IMR-90 (cell line): ENCODE measurements around the gene SNX30. TPM values are rescaled to one million over a fixed set of nuclear protein-coding genes. Genes with fewer than 3 reads are reported as not detected.

Source experiments
- ATAC-seq: fragments of 200-7000 bp; cut with Tn5 transposase; 2 replicates; pipeline ENCODE4 v1.9.1; 2020; ENCODE audit warnings: low read depth, mild to moderate bottlenecking, moderate library complexity
- BruUV-seq: library from RNA; stranded (reverse); fragments of 400-500 nt; replicated peaks from 2 replicates; lab custom pipeline; 2021; lab: Mats Ljungman, UMichigan
- CTCF ChIA-PET: fragments of 300-600 bp; formaldehyde crosslinking; extraction: SDS; loops from one replicate; lab custom pipeline; 2021; ENCODE audit warnings: antibody characterized with exemption; lab: Yijun Ruan, JAX
- POLR2A ChIA-PET: fragments of 300-600 bp; sonication (Branson Sonifier 250); formaldehyde crosslinking; loops from one replicate; lab custom pipeline; 2022; ENCODE audit warnings: antibody characterized with exemption; ENCODE audit not compliant: unreplicated experiment; lab: Charles Lee
- DNase-seq: peaks from one replicate; pipeline ENCODE4 v3.0.0; 2013
- H2AFZ ChIP-seq: replicated peaks from 2 replicates; pipeline ENCODE3; 2013; ENCODE audit warnings: low read length, mild to moderate bottlenecking; ENCODE audit not compliant: poor library complexity
- H2AK5ac ChIP-seq: 2 replicates; pipeline ENCODE4 v1.6.1; 2013; ENCODE audit warnings: low read depth, low read length, inconsistent platforms
- H2AK9ac ChIP-seq: replicated peaks from 2 replicates; pipeline ENCODE3; 2013; ENCODE audit warnings: mild to moderate bottlenecking, low read depth, low read length, moderate library complexity; ENCODE audit not compliant: poor library complexity
- H2BK120ac ChIP-seq: 2 replicates; pipeline ENCODE4 v1.6.1; 2013; ENCODE audit warnings: low read depth, low read length, inconsistent platforms
- H2BK15ac ChIP-seq: 3 replicates; pipeline ENCODE4 v1.6.1; 2013; ENCODE audit warnings: low read depth, low read length, inconsistent platforms
- H2BK20ac ChIP-seq: 2 replicates; pipeline ENCODE4 v1.6.1; 2013; ENCODE audit warnings: low read depth, mild to moderate bottlenecking, inconsistent platforms, low read length, moderate library complexity
- H2BK5ac ChIP-seq: 2 replicates; pipeline ENCODE4 v1.6.1; 2013; ENCODE audit warnings: mild to moderate bottlenecking, low read depth, low read length, inconsistent platforms; ENCODE audit not compliant: poor library complexity, severe bottlenecking
- H3K14ac ChIP-seq: replicated peaks from 2 replicates; pipeline ENCODE4 v1.6.1; 2013; ENCODE audit warnings: low read depth, low read length, inconsistent platforms
- H3K18ac ChIP-seq: 2 replicates; pipeline ENCODE4 v1.6.1; 2013; ENCODE audit warnings: low read depth, low read length, control low read depth
- H3K23ac ChIP-seq: 2 replicates; pipeline ENCODE4 v1.6.1; 2013; ENCODE audit warnings: low read depth, low read length, inconsistent platforms
- H3K27ac ChIP-seq: 2 replicates; pipeline ENCODE4 v1.5.1; 2013; ENCODE audit warnings: mild to moderate bottlenecking, control low read depth, low read length; ENCODE audit not compliant: insufficient read depth
- H3K27me3 ChIP-seq: 2 replicates; pipeline ENCODE4 v1.6.1; 2013; ENCODE audit warnings: low read length; ENCODE audit not compliant: control insufficient read depth, insufficient read depth
- H3K36me3 ChIP-seq: 2 replicates; pipeline ENCODE4 v1.6.1; 2013; ENCODE audit warnings: low read length, mixed read lengths; ENCODE audit not compliant: control insufficient read depth, insufficient read depth
- H3K4ac ChIP-seq: 2 replicates; pipeline ENCODE4 v1.6.1; 2013; ENCODE audit warnings: low read depth, low read length, inconsistent platforms
- H3K4me1 ChIP-seq: 2 replicates; pipeline ENCODE4 v1.6.1; 2013; ENCODE audit warnings: low read length, mixed read lengths; ENCODE audit not compliant: control insufficient read depth, insufficient read depth
- H3K4me2 ChIP-seq: 2 replicates; pipeline ENCODE4 v1.6.1; 2013; ENCODE audit warnings: low read depth, mild to moderate bottlenecking, control low read depth, low read length, moderate library complexity
- H3K4me3 ChIP-seq: 2 replicates; pipeline ENCODE4 v1.5.1; 2013; ENCODE audit warnings: low read depth, mild to moderate bottlenecking, control low read depth, low read length, moderate library complexity; ENCODE audit not compliant: insufficient read depth
- H3K56ac ChIP-seq: 2 replicates; pipeline ENCODE4 v1.6.1; 2013; ENCODE audit warnings: low read length, inconsistent platforms; ENCODE audit not compliant: insufficient read depth; ENCODE audit errors: extremely low read depth
- H3K79me1 ChIP-seq, 2 experiments: 2 replicates each; pipeline ENCODE4 v1.6.1; 2013; ENCODE audit warnings: low read length in 2 of 2, inconsistent platforms in 1 of 2, low read depth in 1 of 2
- H3K9ac ChIP-seq: 2 replicates; pipeline ENCODE4 v1.6.1; 2013; ENCODE audit warnings: low read depth, low read length, control low read depth
- H3K9me1 ChIP-seq: 2 replicates; pipeline ENCODE4 v1.6.1; 2013; ENCODE audit warnings: low read length, inconsistent platforms; ENCODE audit not compliant: insufficient read depth
- H3K9me3 ChIP-seq: 2 replicates; pipeline ENCODE4 v1.6.1; 2013; ENCODE audit warnings: low read length; ENCODE audit not compliant: control insufficient read depth, insufficient read depth
- H4K20me1 ChIP-seq: 2 replicates; pipeline ENCODE4 v1.6.1; 2013; ENCODE audit warnings: low read length, inconsistent platforms; ENCODE audit not compliant: insufficient read depth
- H4K5ac ChIP-seq: 2 replicates; pipeline ENCODE4 v1.6.1; 2013; ENCODE audit warnings: mild to moderate bottlenecking, low read depth, low read length, control low read depth
- H4K8ac ChIP-seq, 2 experiments: 2 replicates each; pipeline ENCODE4 v1.6.1; 2013; ENCODE audit warnings: low read depth in 2 of 2, low read length in 2 of 2, control low read depth in 1 of 2, inconsistent platforms in 1 of 2
- H4K91ac ChIP-seq: 2 replicates; pipeline ENCODE4 v1.6.1; 2013; ENCODE audit warnings: low read depth, low read length, inconsistent platforms; ENCODE audit not compliant: insufficient read depth
- BHLHE40 ChIP-seq: fragments of 150-350 bp; IDR thresholded peaks from 2 replicates; pipeline ENCODE4 v1.6.1; 2016; ENCODE audit warnings: mild to moderate bottlenecking, low read depth, low read length
- CEBPB ChIP-seq: IDR thresholded peaks from 2 replicates; pipeline ENCODE4 v1.6.1; 2012; ENCODE audit warnings: low read depth, low read length, improper control_type of control experiment
- CHD1 ChIP-seq: IDR thresholded peaks from 2 replicates; pipeline ENCODE4 v1.6.1; 2012; ENCODE audit warnings: low read depth, low read length, improper control_type of control experiment
- CTCF ChIP-seq: conservative IDR thresholded peaks from 2 replicates; pipeline ENCODE4 v1.5.1; 2012; ENCODE audit warnings: mild to moderate bottlenecking, low read depth, low read length, improper control_type of control experiment
- ELK1 ChIP-seq: fragments of 150-350 bp; IDR thresholded peaks from 2 replicates; pipeline ENCODE4 v1.6.1; 2016; ENCODE audit warnings: low read depth, mild to moderate bottlenecking, low read length, moderate library complexity, borderline replicate concordance
- FOS ChIP-seq: fragments of 150-350 bp; IDR thresholded peaks from 2 replicates; pipeline ENCODE4 v1.6.1; 2016; ENCODE audit warnings: low read depth, low read length
- MAFK ChIP-seq: IDR thresholded peaks from 2 replicates; pipeline ENCODE4 v1.6.1; 2012; ENCODE audit warnings: low read depth, low read length, improper control_type of control experiment
- MAZ ChIP-seq: IDR thresholded peaks from 2 replicates; pipeline ENCODE4 v1.6.1; 2012; ENCODE audit warnings: low read depth, mild to moderate bottlenecking, low read length, improper control_type of control experiment, moderate library complexity, borderline replicate concordance
- MXI1 ChIP-seq: IDR thresholded peaks from 2 replicates; pipeline ENCODE4 v1.6.1; 2012; ENCODE audit warnings: low read depth, mild to moderate bottlenecking, low read length, moderate library complexity, borderline replicate concordance
- NFE2L2 ChIP-seq: fragments of 150-350 bp; IDR thresholded peaks from 2 replicates; pipeline ENCODE4 v1.6.1; 2016; ENCODE audit warnings: low read depth, mild to moderate bottlenecking, low read length
- POLR2A ChIP-seq: IDR thresholded peaks from 2 replicates; pipeline ENCODE4 v1.6.1; 2012; ENCODE audit warnings: mild to moderate bottlenecking, low read depth, low read length
- RAD21 ChIP-seq: IDR thresholded peaks from 2 replicates; pipeline ENCODE4 v1.6.1; 2012; ENCODE audit warnings: low read length, improper control_type of control experiment
- RCOR1 ChIP-seq: IDR thresholded peaks from 2 replicates; pipeline ENCODE4 v1.6.1; 2012; ENCODE audit warnings: mild to moderate bottlenecking, low read length, improper control_type of control experiment; ENCODE audit not compliant: insufficient replicate concordance
- RFX5 ChIP-seq: IDR thresholded peaks from 2 replicates; pipeline ENCODE4 v1.8.0; 2012; ENCODE audit warnings: low read depth, mild to moderate bottlenecking, low read length, moderate library complexity
- SMC3 ChIP-seq: fragments of 150-350 bp; IDR thresholded peaks from 2 replicates; pipeline ENCODE4 v1.6.1; 2016; ENCODE audit warnings: low read depth, mild to moderate bottlenecking, antibody characterized with exemption, low read length, moderate library complexity
- USF2 ChIP-seq: fragments of 150-350 bp; IDR thresholded peaks from 2 replicates; pipeline ENCODE4 v1.6.1; 2017; ENCODE audit warnings: mild to moderate bottlenecking, antibody characterized with exemption, low read length, low read depth
- WGBS, 2 experiments: methylation state at CpG; one replicate each; pipeline versions ENCODE4 v1.1.5 to v1.1.7; 2013; ENCODE audit warnings: missing lambda C conversion rate in 2 of 2; ENCODE audit not compliant: insufficient read length in 1 of 2; ENCODE audit errors: extremely low coverage in 2 of 2; 5-methylcytosine and 5-hydroxymethylcytosine counted together
- dilution Hi-C: fragments of 300-500 bp; cut with HindIII; formaldehyde crosslinking; loops from one replicate; pipeline ENCODE4 v1.14.3; 2018; ENCODE audit warnings: low sequenced_read_pairs; ENCODE audit not compliant: unreplicated experiment
- in situ Hi-C: fragments of 300-500 bp; cut with MboI; formaldehyde crosslinking; loops from 3 replicates; pipeline ENCODE4 v1.14.3; 2019; ENCODE audit warnings: low sequenced_read_pairs, inconsistent platforms, mixed read lengths
- intact Hi-C: fragments of 100-400 bp; cut with micrococcal nuclease; formaldehyde crosslinking; loops from 2 replicates; pipeline ENCODE4 v1.10.0; 2022
- polyA plus RNA-seq, 3 experiments: library from polyadenylated mRNA; depleted of rRNA; stranded (reverse); fragments of >200 nt; gene quantifications; 2 replicates each; pipeline ENCODE4 v1.2.3, GENCODE V29; 2012; ENCODE audit warnings: low replicate concordance in 1 of 3
- total RNA-seq: library from RNA; depleted of rRNA; stranded (reverse); fragments of >200 nt; gene quantifications from 2 replicates; pipeline ENCODE4 v1.2.3, GENCODE V29; 2012

SNX30 gene
- total and polyA plus RNA-seq, 2 of the 4 experiments (the other 2 are of a cell fraction), result 8.0 to 18.8 TPM

GRCh38 chr9:112720113-112720780 lies 30.3 kb upstream of the SNX30 start:
- Histone ChIP-seq H2AK9ac (no peak overlapping the region), H4K5ac (no peak overlapping the region), H2BK5ac (no peak overlapping the region), H3K4me2 (no peak overlapping the region), H3K56ac (no peak overlapping the region), H3K79me1 (peaks cover 0 to 8% of the 10 kb centered on the region in 2 experiments; a peak in 3 of 4 replicates), H2BK120ac (no peak overlapping the region), H3K27me3 (no peaks in the 10 kb centered on the region), H2AK5ac (no peak overlapping the region), H3K9me1 (no peaks in the 10 kb centered on the region), H3K4me1 (no peaks in the 10 kb centered on the region), H2AFZ (no peak overlapping the region), H3K23ac (no peak overlapping the region), H4K91ac (no peak overlapping the region), H4K8ac (no peak overlapping the region), H3K27ac (no peak overlapping the region), H2BK15ac (no peak overlapping the region), H3K18ac (no peak overlapping the region), H3K9ac (no peak overlapping the region), H3K9me3 (no peaks in the 10 kb centered on the region), H2BK20ac (no peak overlapping the region), H3K14ac (no peak overlapping the region), H4K20me1 (no peaks in the 10 kb centered on the region), H3K4ac (no peak overlapping the region), H3K36me3 (no peaks in the 10 kb centered on the region), H3K4me3 (no peak overlapping the region)
- CTCF ChIA-PET, result interaction anchor here (0.5 to 0.6 kb wide), 2 partner anchors 20 to 184 kb away, joined by 3 to 5 read pairs; no protein-coding TSS in a partner anchor
- intact Hi-C loops, result no loop called here
- ATAC-seq (no peak), DNase-seq (no peak)
- no TSS peak for BruUV-seq
- POLR2A ChIA-PET, result no interaction called here
- WGBS, 2 experiments, result no CpG with 5 or more reads among the region's 4 CpGs
- dilution Hi-C loops, result no loop called here
- TF ChIP-seq ELK1 (no peak), CTCF (no peak), FOS (no peak), MAZ (no peak), RCOR1 (no peak), RFX5 (no peak), RAD21 (no peak), POLR2A (no peak), CHD1 (no peak), SMC3 (no peak), NFE2L2 (no peak), CEBPB (no peak), MAFK (no peak), BHLHE40 (no peak), USF2 (no peak), MXI1 (no peak)
- in situ Hi-C loops, result loop anchor here (25.0 kb wide), 2 partner anchors 633 to 958 kb away; no protein-coding TSS in a partner anchor
